IMR-90 (cell line): ENCODE measurements around the gene ADRB2.

ENCODE experiments used
- CEBPB ChIP-seq: IDR thresholded peaks from 2 replicates; pipeline ENCODE4 v1.6.1; 2012; ENCODE audit warnings: low read depth, low read length, improper control_type of control experiment
- CTCF ChIP-seq: conservative IDR thresholded peaks from 2 replicates; pipeline ENCODE4 v1.5.1; 2012; ENCODE audit warnings: mild to moderate bottlenecking, low read depth, low read length, improper control_type of control experiment
- MXI1 ChIP-seq: IDR thresholded peaks from 2 replicates; pipeline ENCODE4 v1.6.1; 2012; ENCODE audit warnings: low read depth, mild to moderate bottlenecking, low read length, moderate library complexity, borderline replicate concordance
- NFE2L2 ChIP-seq: fragments of 150-350 bp; IDR thresholded peaks from 2 replicates; pipeline ENCODE4 v1.6.1; 2016; ENCODE audit warnings: low read depth, mild to moderate bottlenecking, low read length
- POLR2A ChIP-seq: IDR thresholded peaks from 2 replicates; pipeline ENCODE4 v1.6.1; 2012; ENCODE audit warnings: mild to moderate bottlenecking, low read depth, low read length
- RFX5 ChIP-seq: IDR thresholded peaks from 2 replicates; pipeline ENCODE4 v1.8.0; 2012; ENCODE audit warnings: low read depth, mild to moderate bottlenecking, low read length, moderate library complexity

- no peak for TF ChIP-seq CTCF
- TF ChIP-seq POLR2A, result no peak
- no peak for TF ChIP-seq MXI1
- TF ChIP-seq NFE2L2, result no peak
- TF ChIP-seq CEBPB, result no peak
- TF ChIP-seq RFX5, result no peak
Measured at GRCh38 chr5:148864113-148864841, 37.9 kb downstream of the ADRB2 start.
